LNCaP clone FGC (cell line): Measurements from ENCODE around the gene CRLF1.
A peak's percentile ranks its signal among the peaks of the same experiment; 100 is the strongest.

Experiments used
- DNase-seq: peaks from one replicate; pipeline ENCODE4 v3.0.0-alpha.2; 2011; ENCODE audit warnings: low read depth
- H3K4me3 ChIP-seq: 2 replicates; pipeline ENCODE4 v1.5.1; 2011; ENCODE audit warnings: mild to moderate bottlenecking, low read depth, low read length, control low read depth
- TF ChIP-seq, protein P1 (sequence below): IDR thresholded peaks from 2 replicates; pipeline ENCODE4 v1.5.1; 2012; ENCODE audit warnings: mild to moderate bottlenecking; ENCODE audit not compliant: control insufficient read depth, insufficient read depth; ENCODE audit errors: extremely low read depth

Gene CRLF1

DNA sequence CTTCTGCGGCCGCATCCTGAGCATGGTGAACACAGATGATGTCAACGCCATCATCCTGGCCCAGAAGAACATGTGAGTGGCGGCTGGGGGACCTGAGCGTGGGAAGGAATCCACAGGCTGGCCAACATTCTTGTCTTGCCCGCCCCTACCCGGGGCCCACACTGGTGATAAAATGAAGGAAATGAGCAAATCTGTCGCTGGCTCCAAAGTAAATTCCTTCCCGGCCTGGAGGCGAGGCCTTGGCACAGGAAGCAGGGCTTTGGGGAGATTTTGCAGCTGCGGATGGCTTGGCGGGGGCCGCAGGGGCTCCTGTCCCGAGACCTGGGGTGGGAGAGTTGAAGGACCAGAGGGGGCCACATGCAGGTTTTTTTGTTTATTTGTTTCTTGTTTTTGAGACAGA, 44.5 kb downstream of the CRLF1 start:
- DNase-seq, result no peak
- TF ChIP-seq, protein P1, sequence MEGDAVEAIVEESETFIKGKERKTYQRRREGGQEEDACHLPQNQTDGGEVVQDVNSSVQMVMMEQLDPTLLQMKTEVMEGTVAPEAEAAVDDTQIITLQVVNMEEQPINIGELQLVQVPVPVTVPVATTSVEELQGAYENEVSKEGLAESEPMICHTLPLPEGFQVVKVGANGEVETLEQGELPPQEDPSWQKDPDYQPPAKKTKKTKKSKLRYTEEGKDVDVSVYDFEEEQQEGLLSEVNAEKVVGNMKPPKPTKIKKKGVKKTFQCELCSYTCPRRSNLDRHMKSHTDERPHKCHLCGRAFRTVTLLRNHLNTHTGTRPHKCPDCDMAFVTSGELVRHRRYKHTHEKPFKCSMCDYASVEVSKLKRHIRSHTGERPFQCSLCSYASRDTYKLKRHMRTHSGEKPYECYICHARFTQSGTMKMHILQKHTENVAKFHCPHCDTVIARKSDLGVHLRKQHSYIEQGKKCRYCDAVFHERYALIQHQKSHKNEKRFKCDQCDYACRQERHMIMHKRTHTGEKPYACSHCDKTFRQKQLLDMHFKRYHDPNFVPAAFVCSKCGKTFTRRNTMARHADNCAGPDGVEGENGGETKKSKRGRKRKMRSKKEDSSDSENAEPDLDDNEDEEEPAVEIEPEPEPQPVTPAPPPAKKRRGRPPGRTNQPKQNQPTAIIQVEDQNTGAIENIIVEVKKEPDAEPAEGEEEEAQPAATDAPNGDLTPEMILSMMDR, result no peak
- H3K4me3 ChIP-seq, result no peak overlapping the region

DNA sequence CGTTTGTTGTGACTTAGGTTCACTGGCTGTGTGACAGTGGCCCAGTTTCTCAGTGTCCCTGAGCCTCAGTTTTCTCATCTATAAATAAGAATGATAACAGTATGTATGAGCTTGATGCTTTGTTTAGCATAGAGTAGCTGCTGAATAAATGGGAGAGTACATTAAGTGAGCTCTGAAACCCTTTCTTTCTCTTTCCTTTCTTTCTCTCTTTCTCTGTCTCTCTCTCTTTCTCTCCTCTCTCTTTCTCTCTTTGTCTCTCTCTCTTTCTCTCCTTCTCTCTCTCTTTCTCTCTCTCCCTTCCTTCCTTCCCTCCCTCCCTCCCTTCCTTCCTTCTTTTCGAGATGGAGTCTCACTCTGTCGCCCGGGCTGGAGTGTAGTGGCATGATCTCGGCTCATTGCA, 46.9 kb downstream of the CRLF1 start:
- TF ChIP-seq, protein P1, result no peak
- no peak overlapping the region for H3K4me3 ChIP-seq

DNA sequence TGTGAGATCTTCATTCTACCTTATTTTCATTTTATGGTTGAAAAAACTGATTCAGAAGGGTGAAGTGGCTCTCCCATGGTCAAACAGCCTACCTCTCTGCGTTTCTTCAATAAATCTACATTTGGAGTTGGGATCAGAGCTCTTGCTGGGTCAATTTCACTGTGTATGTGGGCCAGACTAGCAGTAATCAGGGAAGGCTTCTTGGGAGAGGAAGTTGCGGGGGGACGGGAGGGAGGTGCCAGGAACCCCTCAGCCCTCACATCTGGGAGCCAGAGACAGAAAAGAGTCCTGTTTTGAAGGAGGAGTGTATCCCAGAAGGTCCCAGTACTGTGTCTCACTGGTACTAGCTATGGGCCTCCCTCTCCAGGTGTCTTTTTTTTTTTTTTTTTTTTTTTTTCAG, 48.0 kb downstream of the CRLF1 start:
- TF ChIP-seq, protein P1, result no peak
- DNase-seq, result no peak
- H3K4me3 ChIP-seq, result peak overlapping the region; percentile 87

More for the DNA sequence above, 46.9 kb downstream of the CRLF1 start:
- DNase-seq, result no peak

DNA sequence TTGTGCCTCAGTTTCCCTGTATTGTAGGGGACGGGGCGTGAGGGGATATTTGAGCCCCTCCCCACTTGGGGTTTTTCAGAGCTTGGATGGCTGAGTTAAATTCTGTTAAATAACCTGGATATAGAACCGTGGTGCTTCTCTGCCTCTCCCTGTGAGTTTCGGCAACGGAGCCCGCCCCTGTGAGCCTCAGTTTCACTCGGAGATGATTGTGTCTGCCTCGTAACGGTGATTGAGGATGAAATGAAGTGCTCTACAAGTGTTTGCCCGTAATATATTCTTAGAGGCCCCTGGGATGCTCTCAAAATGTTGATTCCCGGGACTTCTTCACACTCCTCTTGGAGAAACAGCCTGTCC, 48.4 kb downstream of the CRLF1 start:
- TF ChIP-seq, protein P1, result no peak
- peak overlapping the region; percentile 87 for H3K4me3 ChIP-seq
- no peak for DNase-seq

DNA sequence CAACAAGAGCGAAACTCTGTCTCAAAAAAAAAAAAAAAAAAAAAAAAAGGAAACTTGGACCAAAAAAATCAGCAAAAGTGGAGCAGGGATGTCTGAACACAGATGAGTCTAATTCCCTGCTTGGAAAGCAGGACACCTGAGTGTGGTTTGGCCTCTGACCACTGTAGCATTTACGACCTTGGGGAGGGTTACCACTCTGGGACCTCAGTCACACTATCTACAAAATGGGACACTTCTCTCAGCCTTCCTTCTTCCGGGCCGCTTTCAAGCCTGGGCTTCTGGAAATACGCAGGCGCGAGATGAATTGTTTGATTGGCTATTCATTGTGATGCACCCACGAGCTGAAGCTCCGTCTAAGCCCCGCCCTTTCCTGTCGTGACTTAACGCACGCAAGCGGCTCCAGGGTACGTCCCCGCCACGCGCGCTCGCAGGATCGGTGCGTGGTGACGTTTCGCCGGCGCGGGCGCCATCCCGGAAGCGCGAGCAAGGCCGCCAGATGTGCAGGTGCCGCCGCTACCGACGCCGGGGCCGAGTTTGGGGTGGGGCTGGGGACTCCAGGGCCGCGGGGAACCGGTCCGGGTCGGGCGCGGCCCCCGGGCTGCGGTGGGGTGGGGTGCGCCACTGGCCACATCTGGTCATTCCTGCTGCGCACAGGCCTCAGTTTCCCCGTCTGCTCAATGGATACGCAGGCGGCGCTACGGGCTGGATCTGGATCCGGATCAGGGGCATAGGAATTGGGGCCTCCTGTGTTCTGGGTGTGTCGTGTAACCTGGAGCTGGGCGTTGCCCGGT, 49.0 kb downstream of the CRLF1 start, which contains the start of gene KXD1:
Gene KXD1 (plus strand): TSS at position 460 of the 791 bp plus-strand sequence. CDS start 4,187 bp downstream, outside the sequence.
- TF ChIP-seq, protein P1, result no peak
- peak within 1 kb of the TSS; percentile 87 for H3K4me3 ChIP-seq
- DNase-seq, result peak; percentile 99

DNA sequence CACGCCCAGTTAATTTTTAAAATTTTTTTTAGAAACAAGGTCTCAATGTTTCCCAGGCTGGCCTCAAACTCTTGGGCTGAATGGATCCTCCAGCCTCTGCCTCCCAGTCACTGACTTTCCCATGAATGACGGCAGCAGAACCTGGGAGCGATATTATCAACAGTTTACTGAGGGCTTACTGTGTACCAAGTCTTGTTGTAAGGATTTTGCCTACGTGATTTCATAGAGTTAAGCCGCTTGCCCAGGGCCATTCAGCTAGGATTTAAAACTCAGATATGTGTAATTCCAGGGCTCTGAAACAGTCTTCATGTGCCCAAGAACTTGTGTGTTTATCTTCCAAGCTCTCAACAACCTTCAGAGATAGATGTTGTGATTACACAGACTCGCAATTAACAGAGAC, 55.0 kb downstream of the CRLF1 start:
- DNase-seq, result no peak
- TF ChIP-seq, protein P1, result no peak
- no peak overlapping the region for H3K4me3 ChIP-seq

DNA sequence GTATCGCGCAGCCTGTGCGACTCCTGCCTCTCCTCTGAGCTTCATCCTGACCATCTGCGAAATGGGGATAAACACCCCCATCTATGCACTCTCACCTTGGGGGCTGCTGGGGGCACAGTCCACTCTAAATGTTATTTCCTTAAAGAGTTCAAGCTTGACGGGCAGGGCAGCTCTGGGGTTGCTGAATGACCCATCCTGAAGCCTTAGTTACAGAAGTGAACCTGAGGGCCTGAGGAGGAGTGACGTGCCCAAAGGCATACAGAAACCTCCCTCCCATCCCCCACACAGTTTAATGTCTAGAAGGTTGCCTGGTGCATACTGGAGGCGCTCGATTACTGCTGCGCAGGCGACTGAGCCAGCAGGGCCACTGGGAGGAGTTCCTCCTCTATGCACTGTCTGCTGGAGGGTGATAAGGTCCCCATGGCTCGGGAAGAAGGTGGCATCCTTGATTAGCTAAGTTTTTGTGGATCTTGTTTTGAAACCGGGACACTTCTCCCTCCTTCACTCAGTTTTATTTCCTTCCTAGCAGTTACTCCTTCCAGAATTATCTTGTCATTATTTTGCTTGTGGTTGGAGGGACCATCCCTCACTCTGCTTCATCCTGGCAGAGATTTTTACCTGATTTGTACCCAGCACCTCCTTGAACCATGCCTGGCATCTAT, 62.7 kb downstream of the CRLF1 start:
- TF ChIP-seq, protein P1, result peak; percentile 26
- H3K4me3 ChIP-seq, result peak overlapping the region; percentile 76
- DNase-seq, result peak; percentile 83
